ENCODE measurements around the gene ZNF236. TPM values are rescaled to one million over a fixed set of nuclear protein-coding genes. Genes with fewer than 3 reads are reported as not detected.

ZNF236 gene
- total and polyA plus RNA-seq, 2 of the 8 experiments (the other 6 are each of a cell fraction or from before 2014, with no cell fraction given): 6.7 to 14.5 TPM

DNA sequence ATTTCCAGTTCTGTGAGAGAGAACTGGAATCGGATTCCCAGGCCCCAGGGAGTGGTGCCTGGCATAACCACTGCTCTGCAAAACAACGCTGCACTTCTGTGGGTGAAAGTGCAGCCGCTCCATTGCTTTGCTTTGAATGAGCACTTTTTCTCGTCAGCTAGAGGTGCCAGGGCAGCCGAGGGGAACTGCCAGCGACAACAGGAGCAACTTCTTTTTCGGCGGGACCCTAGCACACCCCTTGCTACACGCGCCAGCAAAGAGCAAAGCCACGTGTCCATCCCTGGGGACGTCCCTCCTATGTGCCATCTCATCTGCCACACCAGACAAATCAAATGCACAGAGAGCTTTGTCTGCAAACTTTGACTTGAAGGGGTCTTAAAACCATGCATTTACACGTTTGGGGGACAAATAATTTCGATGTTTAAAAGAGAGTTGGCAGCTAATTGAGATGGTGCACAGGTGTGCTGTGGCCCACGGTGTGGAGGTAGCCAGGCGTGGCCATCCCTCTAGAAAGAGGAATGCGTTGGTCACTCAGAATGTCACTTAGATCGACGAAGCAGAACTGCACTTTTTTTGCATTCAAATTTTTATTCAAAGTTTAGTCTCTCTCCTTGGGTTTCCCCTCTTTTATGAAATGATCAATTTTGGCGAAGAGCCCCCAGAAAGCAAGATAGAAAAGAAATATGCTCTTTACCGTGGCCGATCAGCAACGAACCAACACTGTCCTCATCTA is 158.5 kb downstream of the ZNF236 start:
- ChIA-PET POLR2A (ENCODE audit: partially characterized antibody) (interaction anchor here (1.6 kb wide), 1 partner anchor 13 kb away, joined by 10 read pairs; no protein-coding TSS in a partner anchor), CTCF (ENCODE audit: partially characterized antibody) (interaction anchor here (0.9 to 13.3 kb wide), 12 partner anchors 11 to 178 kb away, joined by 3 to 188 read pairs (median 4); no protein-coding TSS in a partner anchor)
- Histone ChIP-seq H3K56ac (replicated peaks; ENCODE audit: insufficient read length, low read depth, low read length) (no peak overlapping the region), H3K23me2 (ENCODE audit: low read depth, low read length) (no peaks in the 10 kb centered on the region), H3K4me1 (replicated peaks in 1 of 4; ENCODE audit: control insufficient read depth in 3 of 4, insufficient read depth in 4 of 4, low read length in 3 of 4) (peaks cover 0 to 20% (median 11%) of the 10 kb centered on the region in 4 experiments), H3K18ac (ENCODE audit: extremely low read depth, low read length) (no peak overlapping the region), H3K36me3 (ENCODE audit: control insufficient read depth in 2 of 4, insufficient read depth in 4 of 4, low read length in 3 of 4) (no peaks in the 10 kb centered on the region), H3K27ac (ENCODE audit: low read depth, low read length) (no peak overlapping the region), H4K8ac (ENCODE audit: extremely low read depth, insufficient read depth, low read length) (no peak overlapping the region), H3K4me3 (ENCODE audit: extremely low read depth in 1 of 4, insufficient read depth in 2 of 4, low read depth in 3 of 4, low read length in 4 of 4) (no peak overlapping the region), H2AK5ac (ENCODE audit: low read depth, low read length) (no peak overlapping the region), H3K9ac (replicated peaks in 1 of 4; ENCODE audit: extremely low read depth in 1 of 4, low read depth in 3 of 4, low read length in 3 of 4) (no peak overlapping the region), H3K23ac (ENCODE audit: insufficient read length) (no peak overlapping the region), H2BK120ac (replicated peaks; ENCODE audit: low read depth, low read length) (no peak overlapping the region), H4K5ac (ENCODE audit: insufficient read length, low read depth, low read length) (no peak overlapping the region), H2AFZ (ENCODE audit: low read length) (no peak overlapping the region), H3K79me2 (ENCODE audit: control insufficient read depth in 1 of 2, insufficient read depth in 2 of 2, low read length in 2 of 2) (no peaks in the 10 kb centered on the region), H3K4ac (replicated peaks; ENCODE audit: insufficient read length, low read depth, low read length) (no peak overlapping the region), H3K14ac (ENCODE audit: insufficient read length) (no peak overlapping the region), H2BK20ac (ENCODE audit: low read length) (no peak overlapping the region), H2BK5ac (ENCODE audit: low read depth, low read length) (no peak overlapping the region), H4K91ac (replicated peaks; ENCODE audit: insufficient read length, low read length) (no peak overlapping the region), H3K79me1 (ENCODE audit: low read depth, low read length) (no peaks in the 10 kb centered on the region), H2BK15ac (ENCODE audit: low read length) (no peak overlapping the region), H4K20me1 (replicated peaks in 1 of 2; ENCODE audit: control insufficient read depth in 1 of 2, insufficient read depth in 2 of 2, low read length in 2 of 2) (no peaks in the 10 kb centered on the region), H2BK12ac (ENCODE audit: low read depth, low read length) (no peak overlapping the region; the same call in 1 of the 2 replicates), H3K9me3 (ENCODE audit: insufficient read depth in 2 of 2, low read depth in 1 of 2, low read length in 1 of 2) (no peaks in the 10 kb centered on the region), H3K4me2 (ENCODE audit: insufficient read depth in 1 of 2, low read depth in 2 of 2, low read length in 2 of 2) (no peak overlapping the region), H3K27me3 (replicated peaks in 1 of 4; ENCODE audit: control insufficient read depth in 3 of 4, extremely low read depth in 1 of 4, insufficient read depth in 3 of 4, low read length in 3 of 4) (no peaks in the 10 kb centered on the region)
- DNase-seq (ENCODE audit: low read depth in 1 of 2, low spot score in 2 of 2) (peak in 1 of 2 experiments; percentile 41), FAIRE-seq (no peak)
- 86% methylated on average over 23 of the region's 23 CpGs; no CpG with 5 or more reads in 1 of the 2 experiments for WGBS, 2 experiments (ENCODE audit: extremely low coverage in 1 of 2, insufficient coverage in 1 of 2, insufficient read length in 1 of 2, insufficient replicate concordance in 2 of 2, low coverage in 1 of 2, low lambda C conversion rate in 2 of 2, missing lambda C conversion rate in 1 of 2)
- TF ChIP-seq SIRT6 (IDR thresholded peaks at IDR 0.05; ENCODE audit: low read length): no peak
- TF ChIP-seq, protein P1, sequence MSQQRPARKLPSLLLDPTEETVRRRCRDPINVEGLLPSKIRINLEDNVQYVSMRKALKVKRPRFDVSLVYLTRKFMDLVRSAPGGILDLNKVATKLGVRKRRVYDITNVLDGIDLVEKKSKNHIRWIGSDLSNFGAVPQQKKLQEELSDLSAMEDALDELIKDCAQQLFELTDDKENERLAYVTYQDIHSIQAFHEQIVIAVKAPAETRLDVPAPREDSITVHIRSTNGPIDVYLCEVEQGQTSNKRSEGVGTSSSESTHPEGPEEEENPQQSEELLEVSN (IDR thresholded peaks at IDR 0.05): peak; percentile 34; the same call in 1 of the 2 replicates

Measured in H1 (cell line).